Activated T-cell treated with anti-CD3 and anti-CD28 coated beads for 48 hours (primary cell): ENCODE data around the gene IDH1.
A peak's percentile ranks its signal among the peaks of the same experiment; 100 is the strongest.
"Not testable (repeated sequence)": the region's sequence is repeated elsewhere in the genome, so short reads cannot be mapped to it uniquely, and the experiment has no call there.

Experiments used
- DNase-seq: peaks from one replicate; pipeline ENCODE4 v3.0.0-alpha.2; 2020; ENCODE audit warnings: low read depth

IDH1 gene

GRCh38 chr2:208254871-208255556 lies at the start of gene IDH1:
Gene IDH1, minus strand, starts transcription at chr2:208255071. Its CDS starts 3,520 bp downstream, at chr2:208251551.
- DNase-seq, result peak; percentile 91

GRCh38 chr2:208304157-208304556 lies 49.3 kb upstream of the IDH1 start:
- DNase-seq, result no peak

GRCh38 chr2:208300847-208301618 lies 46.2 kb upstream of the IDH1 start:
- DNase-seq, result no peak

GRCh38 chr2:208297961-208298360 lies 43.1 kb upstream of the IDH1 start:
- DNase-seq, result no peak

- DNase-seq, result no peak
Observed at GRCh38 chr2:208296610-208297009, 41.7 kb upstream of the IDH1 start.

- no peak for DNase-seq
Observed at GRCh38 chr2:208295834-208296233, 41.0 kb upstream of the IDH1 start.

GRCh38 chr2:208294482-208295024 lies 39.7 kb upstream of the IDH1 start:
- DNase-seq, result no peak

- no peak for DNase-seq
Observed at GRCh38 chr2:208285853-208286252, 31.0 kb upstream of the IDH1 start.

- DNase-seq, result no peak
Observed at GRCh38 chr2:208280933-208281332, 26.1 kb upstream of the IDH1 start.

GRCh38 chr2:208280234-208280633 lies 25.4 kb upstream of the IDH1 start:
- no peak for DNase-seq

- no peak for DNase-seq
Observed at GRCh38 chr2:208279236-208279635, 24.4 kb upstream of the IDH1 start.

GRCh38 chr2:208278549-208278948 lies 23.7 kb upstream of the IDH1 start:
- no peak for DNase-seq

GRCh38 chr2:208274748-208275147 lies 19.9 kb upstream of the IDH1 start:
- no peak for DNase-seq

- DNase-seq, result no peak
Observed at GRCh38 chr2:208269091-208269490, 14.2 kb upstream of the IDH1 start.

- DNase-seq, result no peak
Observed at GRCh38 chr2:208268156-208268952, 13.5 kb upstream of the IDH1 start.

GRCh38 chr2:208267526-208267925 lies 12.7 kb upstream of the IDH1 start:
- not testable (repeated sequence) for DNase-seq

- no peak for DNase-seq
Observed at GRCh38 chr2:208266936-208267335, 12.1 kb upstream of the IDH1 start.

GRCh38 chr2:208266553-208266893 lies 11.7 kb upstream of the IDH1 start:
- DNase-seq, result no peak

- peak; percentile 84 for DNase-seq
Observed at GRCh38 chr2:208265801-208266552, 11.1 kb upstream of the IDH1 start, which contains the start of gene PIKFYVE. Gene PIKFYVE, plus strand, starts transcription at chr2:208266255. Its CDS starts 5,265 bp downstream, at chr2:208271520.

- DNase-seq, result peak; percentile 27
Observed at GRCh38 chr2:208265371-208265800, 10.5 kb upstream of the IDH1 start.
